ENCODE measurements around the gene NEDD8. TPM values are rescaled to one million over a fixed set of nuclear protein-coding genes. Genes with fewer than 3 reads are reported as not detected.
A peak's percentile ranks its signal among the peaks of the same experiment; 100 is the strongest.

NEDD8 gene
- total RNA-seq, 1 experiment from 2014 or later, result 214 TPM

GRCh38 chr14:24240110-24240918 is 8.1 kb upstream of the NEDD8 start:
- no peak overlapping the region for H3K9ac ChIP-seq (ENCODE audit: extremely low read depth, insufficient read length, low read length)
- H3K14ac ChIP-seq (ENCODE audit: insufficient read depth, low read length), result no peak overlapping the region
- no peaks in the 10 kb centered on the region for H3K9me3 ChIP-seq (ENCODE audit: control insufficient read depth, low read depth, low read length)
- no peak for DNase-seq
- no peak overlapping the region for H4K8ac ChIP-seq (replicated peaks; ENCODE audit: insufficient read length, low read depth, low read length)
- H2AK5ac ChIP-seq (ENCODE audit: insufficient read length, low read length), result no peak overlapping the region
- H4K20me1 ChIP-seq (ENCODE audit: control insufficient read depth, insufficient read depth, insufficient read length), result peaks cover 2% of the 10 kb centered on the region
- no peak overlapping the region for H4K91ac ChIP-seq (ENCODE audit: insufficient read length, low read depth, low read length)
- H2BK20ac ChIP-seq (ENCODE audit: low read depth, low read length, poor library complexity, severe bottlenecking), result no peak overlapping the region
- H2BK15ac ChIP-seq (ENCODE audit: low read depth, low read length), result no peak overlapping the region
- no peak overlapping the region for H3T11ph ChIP-seq (ENCODE audit: low read length)
- H2AFZ ChIP-seq (ENCODE audit: low read length), result no peak overlapping the region
- H4K5ac ChIP-seq (ENCODE audit: insufficient read length, low read depth, low read length), result no peak overlapping the region
- no peak overlapping the region for H3K56ac ChIP-seq (ENCODE audit: insufficient read length, low read depth, low read length)
- no peaks in the 10 kb centered on the region for H3K4me1 ChIP-seq (ENCODE audit: insufficient read depth, low read length)
- no peaks in the 10 kb centered on the region for H3K79me2 ChIP-seq (ENCODE audit: insufficient read depth, low read length)
- H3K23ac ChIP-seq (ENCODE audit: insufficient read length, low read depth, low read length), result no peak overlapping the region
- no peak for TF ChIP-seq CTCF (conservative IDR thresholded peaks at IDR 0.05)
- no peaks in the 10 kb centered on the region for H3K9me3 Mint-ChIP-seq
- H3K4me3 Mint-ChIP-seq, result peak overlapping the region; percentile 71 to 92
- no peak overlapping the region for H3K4me2 ChIP-seq (ENCODE audit: insufficient read depth, insufficient read length, low read length)
- no peak overlapping the region for H3K18ac ChIP-seq (ENCODE audit: insufficient read length, low read depth, low read length)
- WGBS (ENCODE audit: extremely low coverage, insufficient read length, low lambda C conversion rate), result no CpG with 5 or more reads among the region's 9 CpGs
- H3K4me1 Mint-ChIP-seq, result peaks cover 11 to 12% of the 10 kb centered on the region in 2 experiments
- no peak overlapping the region for H3K27ac ChIP-seq (ENCODE audit: insufficient read length, low read depth, low read length)
- H3K27ac Mint-ChIP-seq, result no peak overlapping the region
- no peak overlapping the region for H2BK120ac ChIP-seq (ENCODE audit: low read depth, low read length, poor library complexity, severe bottlenecking)
- H2BK12ac ChIP-seq (ENCODE audit: insufficient read length, low read depth, low read length), result no peak overlapping the region
- no peaks in the 10 kb centered on the region for H3K79me1 ChIP-seq (ENCODE audit: insufficient read depth, low read depth, low read length, poor library complexity, severe bottlenecking)
- H3K4ac ChIP-seq (ENCODE audit: low read depth, low read length), result no peak overlapping the region
- peaks cover 35 to 58% (median 54%) of the 10 kb centered on the region in 3 experiments; a peak in 6 of 7 replicates for H3K36me3 Mint-ChIP-seq (ENCODE audit: insufficient read depth in 1 of 3, low read depth in 3 of 3)
- H2BK5ac ChIP-seq (ENCODE audit: insufficient read length, low read length), result no peak overlapping the region
- no peaks in the 10 kb centered on the region for H3K27me3 ChIP-seq (ENCODE audit: insufficient read depth, low read length)
- H3K27me3 Mint-ChIP-seq (ENCODE audit: low read depth), result peaks cover 6% of the 10 kb centered on the region; the same call in 1 of the 2 replicates
- H3K23me2 ChIP-seq (ENCODE audit: insufficient read length, low read depth, low read length, poor library complexity, severe bottlenecking), result peaks cover 6% of the 10 kb centered on the region
